Measurements from ENCODE around the gene SRRM3.
A peak's percentile ranks its signal among the peaks of the same experiment; 100 is the strongest.
"Not testable (repeated sequence)": the region's sequence is repeated elsewhere in the genome, so short reads cannot be mapped to it uniquely, and the experiment has no call there.

Gene SRRM3

DNA sequence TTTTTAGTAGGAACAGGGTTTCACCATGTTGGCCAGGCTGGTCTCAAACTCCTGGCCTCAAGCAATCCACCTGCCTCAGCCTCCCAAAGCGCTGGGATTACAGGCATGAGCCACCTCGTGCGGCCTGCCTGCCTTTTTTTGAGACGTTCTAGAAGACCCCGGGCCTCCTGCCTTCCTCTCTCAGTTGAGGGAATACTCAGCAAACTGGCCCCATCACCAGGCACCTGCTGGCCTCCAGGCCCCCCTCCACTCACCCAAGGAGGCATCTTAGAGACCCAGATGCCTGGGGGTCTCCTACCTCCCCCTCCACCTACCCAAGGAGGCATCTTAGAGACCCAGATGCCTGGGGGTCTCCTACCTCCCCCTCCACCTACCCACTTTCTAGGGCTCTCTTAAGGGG is 91.2 kb downstream of the SRRM3 start:
- not testable (repeated sequence) for DNase-seq

DNA sequence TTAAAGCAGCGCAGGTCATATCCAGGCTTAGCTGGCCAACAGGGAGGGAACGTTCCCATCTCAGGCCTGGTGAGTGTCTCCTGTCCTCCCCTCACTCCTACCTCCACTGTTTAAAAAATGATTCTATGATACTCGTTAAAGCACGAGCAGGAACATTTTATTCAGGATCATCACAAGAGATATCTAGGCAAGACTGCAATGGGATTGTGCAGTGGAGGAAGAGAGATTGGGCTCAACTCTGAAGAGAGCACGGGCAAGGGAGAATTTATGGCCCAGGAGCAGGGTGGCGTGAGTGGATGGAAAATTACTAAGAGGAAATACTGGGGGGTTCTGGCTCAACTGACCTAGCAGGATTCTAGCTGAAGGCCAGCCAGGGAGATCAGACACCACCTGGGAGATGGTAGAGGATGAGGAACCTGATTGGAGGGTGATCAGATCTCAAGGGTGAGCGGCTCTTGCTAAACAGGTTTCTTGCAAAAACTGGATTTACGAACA is 91.8 kb downstream of the SRRM3 start:
- no peak for DNase-seq

DNA sequence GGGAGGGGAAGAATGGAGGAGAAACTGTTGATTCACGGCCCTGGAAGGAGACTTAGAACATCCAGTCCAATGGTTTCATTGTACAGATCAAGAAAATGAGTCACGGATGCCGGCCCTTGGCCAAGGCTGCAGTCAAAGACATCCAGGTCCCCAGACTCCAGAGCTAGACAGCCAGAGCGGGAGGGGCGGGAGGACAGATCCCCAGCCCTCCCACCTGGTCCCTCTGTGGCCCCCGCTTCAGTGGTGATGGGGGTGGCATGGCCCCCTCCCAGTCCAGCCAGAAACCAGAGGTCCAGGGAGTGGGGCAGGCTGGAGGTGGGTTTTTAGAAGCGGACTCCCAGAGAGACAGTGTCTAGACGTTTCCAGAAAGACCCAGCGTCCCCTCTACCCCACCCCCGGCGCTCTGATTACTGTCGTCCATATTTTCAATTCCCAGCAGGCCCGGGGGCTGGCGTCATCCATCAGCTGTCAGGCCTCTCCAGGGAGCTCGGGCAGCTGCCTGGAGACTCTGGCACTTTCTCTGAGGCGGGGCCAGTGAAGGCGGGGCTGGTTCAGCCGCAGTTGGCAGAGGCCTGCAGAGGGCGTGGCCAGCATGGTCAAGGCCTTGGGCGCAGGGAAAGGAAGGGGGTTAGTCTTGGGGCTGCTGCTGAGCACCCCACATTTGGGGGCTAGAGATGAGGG is 92.8 kb downstream of the SRRM3 start:
- no peak for DNase-seq

DNA sequence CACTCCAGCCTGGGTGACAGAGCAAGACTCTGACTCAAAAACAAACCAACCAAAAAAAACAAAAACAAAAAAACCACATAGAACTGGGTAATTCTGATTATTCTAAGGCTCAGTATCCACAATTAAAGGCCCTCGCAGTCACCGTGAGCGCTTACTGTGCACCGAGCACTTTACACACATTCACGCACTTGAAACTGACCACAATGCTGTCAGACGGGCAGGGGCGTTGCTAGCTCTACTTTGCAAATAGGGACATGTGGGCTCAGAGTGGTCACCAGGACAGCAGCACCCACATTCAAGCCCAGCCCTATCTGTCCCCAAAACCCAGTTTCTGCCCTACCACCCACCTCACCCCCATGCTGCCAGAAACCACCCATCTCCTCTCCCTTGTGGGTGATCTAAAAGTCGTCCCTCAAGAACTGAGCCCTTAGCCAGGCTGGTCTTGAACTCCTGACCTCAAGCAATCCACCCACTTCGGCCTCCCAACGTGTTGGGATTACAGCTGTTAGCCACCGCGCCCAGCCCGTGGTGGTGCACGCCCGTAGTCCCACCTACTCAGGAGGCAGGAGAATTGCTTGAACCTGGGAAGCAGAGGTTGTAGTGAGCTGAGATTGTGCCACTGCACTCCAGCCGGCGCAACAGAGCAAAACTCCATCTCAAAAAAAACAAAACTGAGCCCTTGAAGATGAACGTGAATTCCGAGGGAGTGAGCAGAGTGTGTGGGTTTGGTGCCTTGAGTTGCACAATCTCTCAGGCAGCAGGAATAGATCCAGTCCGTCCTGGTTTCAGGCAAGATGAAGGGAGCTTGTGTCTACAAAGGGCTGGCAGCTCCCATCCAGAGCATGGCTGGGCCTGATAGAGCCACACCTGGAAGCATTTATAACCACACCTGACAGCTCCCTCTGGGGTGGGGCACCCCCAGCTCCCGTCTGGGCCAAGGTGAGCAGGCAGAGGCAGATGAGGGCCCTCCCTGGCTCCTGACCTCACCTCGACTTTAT is 95.3 kb downstream of the SRRM3 start:
- no peak for DNase-seq

DNA sequence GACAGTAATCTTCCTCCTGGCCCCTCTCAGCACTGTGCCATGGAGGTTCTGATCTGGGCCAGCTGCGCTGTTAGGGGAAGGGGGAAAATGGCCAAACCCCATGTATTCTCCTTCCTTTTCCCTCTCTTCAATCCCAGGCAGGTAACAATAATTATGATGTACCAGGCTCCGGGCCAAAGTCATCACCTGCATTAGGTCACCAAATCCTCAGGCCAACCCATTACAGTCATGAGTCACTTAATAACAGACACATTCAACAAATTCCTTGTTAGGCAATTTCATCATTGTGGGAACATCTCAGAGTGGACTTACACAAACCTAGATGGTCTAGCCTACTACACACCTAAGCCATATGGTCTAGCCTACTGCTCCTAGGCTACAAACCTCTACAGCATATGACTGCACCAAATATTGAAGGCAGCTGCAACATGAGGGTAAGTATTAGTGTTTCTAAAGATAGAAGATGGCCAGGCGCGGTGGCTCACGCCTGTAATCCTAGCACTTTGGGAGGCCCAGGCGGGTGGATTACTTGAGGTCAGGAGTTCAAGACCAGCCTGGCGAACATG is 98.6 kb downstream of the SRRM3 start:
- DNase-seq: no peak

DNA sequence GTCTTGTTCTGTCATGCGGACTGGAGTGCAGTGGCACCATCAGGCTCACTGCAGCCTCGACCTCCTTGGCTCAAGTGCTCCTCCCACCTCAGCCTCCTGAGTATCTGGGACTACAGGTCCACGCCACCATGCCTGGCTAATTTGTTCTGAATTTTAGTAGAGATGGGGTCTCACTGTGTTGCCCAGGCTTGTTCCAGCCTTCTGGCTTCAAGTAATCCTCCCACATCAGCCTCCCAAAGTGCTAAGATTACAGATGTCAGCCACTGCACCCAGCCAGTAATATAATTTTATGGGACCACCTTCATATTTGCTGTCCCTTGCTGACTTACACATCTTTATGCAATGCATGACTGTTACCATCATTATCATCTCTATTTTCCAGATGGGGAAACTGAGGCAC is 99.3 kb downstream of the SRRM3 start:
- no peak for DNase-seq

DNA sequence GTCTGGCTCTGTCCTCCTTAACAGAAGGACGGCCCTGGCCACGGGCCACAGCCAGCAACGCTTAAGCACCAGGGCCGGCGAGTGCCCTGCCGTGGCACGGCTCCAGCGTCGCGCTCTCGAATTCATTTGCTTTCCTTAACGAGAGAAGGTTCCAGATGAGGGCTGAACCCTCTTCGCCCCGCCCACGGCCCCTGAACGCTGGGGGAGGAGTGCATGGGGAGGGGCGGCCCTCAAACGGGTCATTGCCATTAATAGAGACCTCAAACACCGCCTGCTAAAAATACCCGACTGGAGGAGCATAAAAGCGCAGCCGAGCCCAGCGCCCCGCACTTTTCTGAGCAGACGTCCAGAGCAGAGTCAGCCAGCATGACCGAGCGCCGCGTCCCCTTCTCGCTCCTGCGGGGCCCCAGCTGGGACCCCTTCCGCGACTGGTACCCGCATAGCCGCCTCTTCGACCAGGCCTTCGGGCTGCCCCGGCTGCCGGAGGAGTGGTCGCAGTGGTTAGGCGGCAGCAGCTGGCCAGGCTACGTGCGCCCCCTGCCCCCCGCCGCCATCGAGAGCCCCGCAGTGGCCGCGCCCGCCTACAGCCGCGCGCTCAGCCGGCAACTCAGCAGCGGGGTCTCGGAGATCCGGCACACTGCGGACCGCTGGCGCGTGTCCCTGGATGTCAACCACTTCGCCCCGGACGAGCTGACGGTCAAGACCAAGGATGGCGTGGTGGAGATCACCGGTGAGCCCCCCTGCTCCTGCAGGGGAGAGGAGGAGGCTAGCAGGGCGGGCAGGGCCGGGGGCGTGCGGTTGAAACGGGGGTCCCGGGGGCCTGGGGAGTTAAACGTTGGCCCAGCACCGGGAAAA is 100.9 kb downstream of the SRRM3 start, which contains the start of gene HSPB1:
HSPB1 (plus strand) TSS at position 327 of the 855 bp plus-strand sequence; CDS start at position 367, 40 bp downstream.
- peak; percentile 60 for DNase-seq

DNA sequence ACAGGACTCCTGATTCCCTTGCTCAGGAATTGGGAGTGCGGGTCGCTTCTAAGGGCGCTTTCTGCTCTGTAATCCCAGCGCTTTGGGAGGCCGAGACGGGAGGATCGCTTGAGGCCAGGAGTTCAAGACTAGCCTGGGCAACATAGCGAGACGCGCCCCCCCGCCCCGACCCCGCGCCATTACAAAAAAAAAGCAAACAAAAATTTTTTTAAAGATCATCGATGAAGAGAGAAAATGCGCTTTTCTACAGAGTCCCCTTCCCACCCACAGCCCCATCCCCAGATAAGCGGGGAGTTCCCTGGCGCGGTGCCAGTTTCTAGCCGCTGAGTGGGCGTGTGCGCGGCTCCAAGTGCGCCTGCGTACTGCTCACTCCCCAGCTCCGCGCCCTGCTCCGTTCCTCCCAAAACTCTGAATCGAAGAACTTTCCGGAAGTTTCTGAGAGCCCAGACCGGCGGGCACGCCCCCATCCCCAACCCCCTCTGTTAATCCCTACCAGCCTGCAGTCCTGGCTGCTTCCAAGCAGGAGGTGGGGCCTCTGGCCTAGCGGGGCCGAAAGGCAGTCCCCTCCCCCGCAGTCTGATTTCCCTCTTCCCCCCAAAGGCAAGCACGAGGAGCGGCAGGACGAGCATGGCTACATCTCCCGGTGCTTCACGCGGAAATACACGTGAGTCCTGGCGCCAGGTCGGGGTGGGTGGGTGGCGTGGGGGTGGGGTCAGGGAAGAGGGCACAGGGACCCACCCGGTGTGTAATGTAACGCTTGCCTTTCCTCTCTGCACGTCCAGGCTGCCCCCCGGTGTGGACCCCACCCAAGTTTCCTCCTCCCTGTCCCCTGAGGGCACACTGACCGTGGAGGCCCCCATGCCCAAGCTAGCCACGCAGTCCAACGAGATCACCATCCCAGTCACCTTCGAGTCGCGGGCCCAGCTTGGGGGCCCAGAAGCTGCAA is 101.8 kb downstream of the SRRM3 start:
- peak; percentile 70 for DNase-seq

DNA sequence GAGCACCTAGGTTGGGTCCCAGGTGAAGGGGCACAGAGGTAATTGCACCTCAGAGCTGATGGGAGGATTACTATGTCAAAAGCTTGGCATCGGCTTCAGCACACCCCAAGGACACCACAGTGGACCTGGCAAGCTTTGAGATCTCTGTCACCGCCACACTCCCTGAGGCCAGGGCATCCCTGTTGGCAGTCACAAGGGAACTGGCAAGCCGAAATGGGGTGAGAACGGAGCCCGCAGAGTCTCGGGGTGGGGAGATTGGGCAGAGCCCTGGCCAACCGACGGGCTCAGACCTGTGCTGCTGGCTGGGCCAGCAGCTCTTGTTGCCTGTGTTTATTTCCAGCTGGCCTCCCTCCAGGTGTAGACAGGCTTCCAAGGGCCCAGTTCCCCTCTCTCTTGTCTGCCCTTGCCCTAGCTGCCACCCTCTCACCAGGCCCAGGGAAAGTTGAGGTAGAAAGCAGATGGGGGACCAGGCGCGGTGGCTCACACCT is 103.2 kb downstream of the SRRM3 start:
- no peak for DNase-seq

DNA sequence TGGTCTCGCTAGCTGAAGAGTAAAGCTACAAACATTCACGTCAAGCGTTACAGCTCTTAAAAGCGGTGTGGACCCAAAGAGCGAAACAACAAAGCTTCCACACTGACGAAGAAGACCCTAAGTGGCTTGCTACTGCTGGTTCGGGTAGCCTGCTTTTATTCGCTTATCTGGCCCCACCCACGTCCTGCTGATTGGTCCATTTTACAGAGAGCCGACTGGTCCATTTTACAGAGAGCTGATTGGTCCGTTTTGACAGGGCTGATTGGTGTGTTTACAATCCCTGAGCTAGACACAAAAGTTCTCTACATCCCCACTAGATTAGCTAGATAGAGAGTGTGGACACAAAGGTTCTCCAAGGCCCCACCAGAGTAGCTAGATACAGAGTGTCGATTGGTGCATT is 107.2 kb downstream of the SRRM3 start:
- not testable (repeated sequence) for DNase-seq

DNA sequence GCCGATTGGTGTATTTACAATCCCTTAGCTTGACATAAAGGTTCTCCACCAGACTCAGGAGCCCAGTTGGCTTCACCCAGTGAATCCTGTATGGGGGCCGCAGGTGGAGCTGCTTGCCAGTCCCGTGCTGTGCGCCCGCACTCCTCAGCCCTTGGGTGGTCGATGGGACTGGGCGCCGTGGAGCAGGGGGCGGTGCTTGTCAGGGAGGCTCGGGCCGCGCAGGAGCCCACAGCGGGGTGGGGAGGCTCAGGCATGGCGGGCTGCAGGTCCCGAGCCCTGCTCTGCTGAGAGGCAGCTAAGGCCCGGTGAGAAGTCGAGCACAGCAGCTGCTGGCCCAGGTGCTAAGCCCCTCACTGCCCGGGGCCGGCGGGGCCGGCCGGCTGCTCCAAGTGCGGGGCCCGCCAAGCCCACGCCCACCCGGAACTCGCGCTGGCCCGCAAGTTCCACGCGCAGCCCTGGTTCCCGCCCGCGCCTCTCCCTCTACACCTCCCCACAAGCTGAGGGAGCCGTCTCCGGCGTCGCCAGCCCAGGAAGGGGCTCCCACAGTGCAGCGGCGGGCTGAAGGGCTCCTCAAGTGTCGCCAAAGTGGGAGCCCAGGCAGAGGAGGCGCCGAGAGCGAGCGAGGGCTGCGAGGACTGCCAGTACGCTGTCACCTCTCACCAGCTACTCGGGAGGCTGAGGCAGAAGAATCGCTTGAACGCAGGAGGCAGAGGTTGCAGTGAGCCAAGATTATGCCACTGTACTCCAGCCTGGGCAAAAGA is 107.8 kb downstream of the SRRM3 start:
- DNase-seq: not testable (repeated sequence)

DNA sequence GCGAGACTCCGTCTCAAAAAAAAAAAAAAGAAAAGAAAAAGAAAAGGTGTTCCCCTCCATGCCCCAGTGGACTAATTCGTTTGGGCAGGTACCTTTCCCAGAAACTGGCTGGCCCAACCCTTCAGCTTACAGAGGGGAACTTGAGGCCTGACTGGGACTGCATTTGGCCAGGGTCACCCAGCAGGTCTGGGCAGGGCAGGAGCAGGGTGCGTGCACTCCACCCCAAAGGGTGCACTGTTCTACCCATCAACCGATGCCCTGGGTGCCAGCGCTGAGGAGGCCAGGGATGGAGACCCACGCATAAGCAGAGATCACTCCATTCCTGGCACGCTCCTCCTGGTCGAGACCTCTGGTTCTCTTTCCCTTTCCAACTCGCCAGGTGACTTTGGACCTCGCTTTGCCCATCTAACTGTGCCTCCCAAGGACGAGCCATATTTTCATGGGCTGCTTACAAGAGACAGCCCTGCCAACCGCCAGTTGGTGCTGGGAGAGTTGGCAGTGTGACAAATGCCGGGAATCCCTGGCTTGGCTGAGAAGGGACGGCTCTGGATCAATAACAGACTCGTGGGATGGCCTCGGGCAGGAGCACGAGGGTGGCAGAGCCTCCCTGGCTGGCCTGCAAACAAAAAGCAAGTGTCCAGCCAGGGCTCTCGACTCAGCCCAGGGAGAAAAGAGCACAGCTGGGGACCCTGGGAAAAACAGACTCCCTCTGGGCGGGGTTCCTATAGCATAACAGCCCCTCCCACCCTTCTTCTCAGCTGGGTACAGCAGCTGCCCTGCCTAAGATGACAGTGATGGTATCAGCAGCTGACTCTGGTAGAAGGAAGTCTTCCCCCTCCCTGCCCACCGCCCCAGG is 108.6 kb downstream of the SRRM3 start:
- DNase-seq: no peak

DNA sequence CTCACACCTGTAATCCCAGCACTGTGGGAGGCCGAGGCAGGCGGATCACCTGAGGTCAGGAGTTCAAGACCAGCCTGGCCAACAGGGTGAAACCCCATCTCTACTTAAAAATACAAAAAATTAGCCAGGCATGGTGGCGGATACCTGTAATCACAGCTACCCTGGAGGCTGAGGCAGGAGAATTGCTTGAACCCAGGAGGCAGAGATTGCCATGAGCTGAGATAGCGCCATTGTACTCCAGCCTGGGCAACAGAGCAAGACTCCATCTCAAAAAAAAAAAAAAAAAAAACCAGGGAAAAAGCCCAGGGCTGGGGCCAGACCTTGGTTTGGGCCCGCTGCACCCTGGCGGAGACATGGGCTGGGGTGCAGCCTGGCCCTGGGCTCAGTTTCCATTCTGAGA is 110.1 kb downstream of the SRRM3 start:
- DNase-seq: not testable (repeated sequence)

DNA sequence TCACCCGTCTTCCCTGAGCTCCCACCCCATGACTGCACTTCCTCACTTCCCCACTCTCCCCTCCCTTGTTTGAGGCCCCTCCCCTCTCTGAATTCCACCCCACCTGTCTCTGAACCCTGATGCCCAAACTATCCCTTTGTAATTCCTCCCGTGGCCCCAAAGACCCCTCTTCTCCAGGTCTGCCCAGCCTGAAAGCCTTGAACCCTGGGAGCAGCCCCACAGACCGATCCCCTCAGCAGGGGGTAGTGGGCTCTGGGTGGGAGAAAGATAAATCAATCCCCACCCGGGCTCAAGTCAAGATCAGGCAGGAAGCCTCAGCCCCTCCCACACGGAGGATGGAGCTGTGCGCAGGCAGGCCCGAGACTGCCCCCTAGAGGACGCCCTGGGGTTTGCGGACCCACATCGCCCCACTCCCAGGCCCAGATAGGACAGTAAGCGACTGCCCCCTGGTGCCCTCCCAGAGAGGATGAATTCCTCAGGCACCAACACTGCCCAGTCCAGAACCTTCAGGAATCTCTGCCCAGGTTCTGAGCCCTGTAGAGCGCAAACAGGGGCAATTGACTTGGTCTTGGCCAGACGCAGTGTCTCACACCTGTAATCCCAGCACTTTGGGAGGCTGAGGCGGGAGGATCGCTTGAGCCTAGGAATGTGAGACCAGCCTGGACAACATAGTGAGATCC is 112.5 kb downstream of the SRRM3 start:
- DNase-seq: peak; percentile 95

DNA sequence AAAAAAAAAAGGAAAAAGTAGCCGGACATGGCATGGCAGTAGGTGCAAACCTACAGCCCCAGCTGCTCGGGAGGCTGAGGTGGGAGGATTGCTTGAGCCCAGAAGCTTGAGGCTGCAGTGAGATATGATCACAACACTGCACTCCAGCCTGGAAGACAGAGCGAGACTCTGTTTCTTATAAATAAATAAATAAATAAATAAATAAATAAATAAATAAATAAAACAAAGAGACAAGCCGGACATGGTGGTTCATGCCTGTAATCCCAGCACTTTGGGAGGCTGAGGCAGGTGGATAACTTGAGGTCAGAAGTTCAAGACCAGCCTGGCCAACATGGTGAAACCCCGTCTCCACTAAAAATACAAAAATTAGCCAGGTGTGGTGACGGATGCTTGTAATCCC is 113.0 kb downstream of the SRRM3 start:
- DNase-seq: not testable (repeated sequence)

DNA sequence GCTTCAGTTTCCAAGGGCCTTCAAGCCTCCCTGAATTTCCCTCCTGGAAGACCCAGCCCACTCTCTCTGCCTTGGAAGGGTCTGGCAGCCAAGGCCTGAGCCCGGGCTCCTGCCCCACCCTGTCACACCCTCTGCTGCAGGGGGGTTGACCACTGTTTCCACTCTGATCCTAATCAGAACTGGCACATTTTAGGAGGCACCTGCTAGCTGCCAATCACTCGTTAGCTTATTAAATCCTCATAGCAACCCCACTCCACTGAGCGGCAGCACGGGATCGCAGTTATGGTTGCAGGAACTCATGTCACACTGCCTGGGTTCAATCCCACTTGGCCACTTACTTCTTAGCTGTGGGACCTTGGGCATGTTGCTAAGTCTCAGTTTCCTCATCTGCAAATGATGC is 113.7 kb downstream of the SRRM3 start:
- no peak for DNase-seq

DNA sequence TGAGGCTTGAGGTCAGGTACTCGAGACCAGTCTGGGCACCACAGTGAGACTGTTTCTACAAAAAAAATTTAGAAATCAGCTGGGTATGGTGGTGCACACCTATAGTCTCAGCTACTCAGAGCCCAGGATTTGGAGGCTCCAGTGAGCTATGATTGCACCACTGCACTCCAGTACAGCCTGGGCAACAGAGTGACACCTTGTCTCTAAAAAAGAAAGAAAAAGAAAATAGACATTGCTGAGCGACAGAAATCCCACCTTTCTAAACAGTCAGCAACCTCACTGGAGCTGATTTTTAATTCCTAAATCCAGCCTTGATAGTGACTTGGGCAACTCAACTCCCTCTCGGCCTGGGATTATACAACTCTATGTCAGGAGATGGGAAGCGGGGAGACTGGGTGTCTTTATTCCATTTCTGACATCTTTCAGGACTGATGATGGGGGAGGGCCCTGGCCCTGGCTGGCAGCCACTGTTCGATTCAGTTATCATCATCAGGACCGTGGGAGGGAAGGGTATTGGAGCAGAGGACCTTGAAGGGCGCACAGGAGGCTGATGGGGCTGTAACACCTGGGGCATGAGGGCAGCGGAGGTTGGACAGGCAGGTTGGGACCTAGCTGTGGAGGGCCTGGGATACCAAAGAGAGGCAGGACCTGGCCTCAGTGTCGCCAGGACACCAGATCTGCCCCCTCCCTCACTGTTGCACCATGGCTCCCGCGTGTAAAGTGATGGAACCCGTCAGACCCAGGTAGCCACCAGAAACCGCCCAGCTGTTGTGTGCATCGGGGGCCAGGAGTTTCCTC is 115.5 kb downstream of the SRRM3 start:
- no peak for DNase-seq
